ENCODE measurements around the gene REEP2. TPM values are rescaled to one million over a fixed set of nuclear protein-coding genes. Genes with fewer than 3 reads are reported as not detected.

The REEP2 gene
- total and polyA plus RNA-seq, 9 donors: 3.5 to 11.4 (median 5.7) TPM

DNA sequence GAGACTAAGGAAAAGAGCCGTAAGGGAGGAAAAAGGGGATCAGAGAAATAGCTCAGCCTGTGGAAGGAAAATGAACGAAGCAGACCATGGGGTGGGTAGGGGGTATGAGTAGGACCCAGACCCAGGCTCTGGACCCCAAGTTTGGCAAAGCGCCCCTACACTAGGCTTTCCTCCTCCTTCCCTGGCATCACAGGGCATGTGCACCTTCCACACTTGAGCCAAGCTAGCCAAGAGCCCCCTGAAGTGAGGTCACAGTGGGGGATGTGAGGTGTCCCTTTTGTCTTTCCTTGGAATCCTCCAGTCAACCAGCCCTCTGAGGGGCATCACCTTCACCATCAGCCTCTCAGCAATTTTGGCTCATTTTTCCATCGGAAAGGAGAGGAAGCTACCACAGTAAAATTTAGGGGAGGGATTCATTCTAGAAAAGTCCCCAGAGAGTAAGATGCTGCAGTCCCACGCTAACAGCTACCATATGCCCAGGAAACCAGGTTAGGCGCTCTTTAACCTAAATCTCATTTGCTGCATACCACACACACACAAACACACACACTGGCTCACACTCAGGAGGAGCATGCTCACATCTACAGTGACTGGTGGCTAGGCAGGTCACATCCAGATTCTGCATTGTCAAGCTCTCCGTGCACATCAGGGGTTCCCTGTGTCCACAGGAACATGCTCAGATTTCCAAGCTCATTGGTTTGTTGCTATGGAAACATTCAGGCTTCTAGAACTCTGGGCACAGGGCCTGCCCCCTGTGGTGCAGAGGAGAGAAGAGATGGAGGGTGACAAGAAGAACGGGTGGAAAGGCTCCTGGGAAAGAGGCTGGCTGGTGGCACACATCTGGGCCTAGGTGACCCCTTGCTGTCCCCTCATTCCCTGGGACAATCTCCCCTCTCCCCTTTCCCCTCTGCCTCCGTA is 9.9 kb downstream of the REEP2 start:
- Histone ChIP-seq H3K36me3 (no peaks in the 10 kb centered on the region), H3K9me3 (no peaks in the 10 kb centered on the region), H3K27me3 (no peaks in the 10 kb centered on the region), H3K4me1 (ENCODE audit: insufficient read depth) (no peaks in the 10 kb centered on the region), H3K4me3 (no peak overlapping the region), H3K27ac (no peak overlapping the region)
- TF ChIP-seq EP300 (IDR thresholded peaks at IDR 0.05) (no peak), POLR2A (IDR thresholded peaks at IDR 0.05) (no peak)
- TF ChIP-seq, protein P1, sequence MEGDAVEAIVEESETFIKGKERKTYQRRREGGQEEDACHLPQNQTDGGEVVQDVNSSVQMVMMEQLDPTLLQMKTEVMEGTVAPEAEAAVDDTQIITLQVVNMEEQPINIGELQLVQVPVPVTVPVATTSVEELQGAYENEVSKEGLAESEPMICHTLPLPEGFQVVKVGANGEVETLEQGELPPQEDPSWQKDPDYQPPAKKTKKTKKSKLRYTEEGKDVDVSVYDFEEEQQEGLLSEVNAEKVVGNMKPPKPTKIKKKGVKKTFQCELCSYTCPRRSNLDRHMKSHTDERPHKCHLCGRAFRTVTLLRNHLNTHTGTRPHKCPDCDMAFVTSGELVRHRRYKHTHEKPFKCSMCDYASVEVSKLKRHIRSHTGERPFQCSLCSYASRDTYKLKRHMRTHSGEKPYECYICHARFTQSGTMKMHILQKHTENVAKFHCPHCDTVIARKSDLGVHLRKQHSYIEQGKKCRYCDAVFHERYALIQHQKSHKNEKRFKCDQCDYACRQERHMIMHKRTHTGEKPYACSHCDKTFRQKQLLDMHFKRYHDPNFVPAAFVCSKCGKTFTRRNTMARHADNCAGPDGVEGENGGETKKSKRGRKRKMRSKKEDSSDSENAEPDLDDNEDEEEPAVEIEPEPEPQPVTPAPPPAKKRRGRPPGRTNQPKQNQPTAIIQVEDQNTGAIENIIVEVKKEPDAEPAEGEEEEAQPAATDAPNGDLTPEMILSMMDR (IDR thresholded peaks at IDR 0.05): no peak
- 68 to 77% (median 70%) methylated on average over 9 of the region's 9 CpGs for WGBS, 3 donors
- intact Hi-C loops (cut with DNase I): loop anchor here in 1 of 4 donors (2.0 kb wide), 1 partner anchor 56 kb away; no protein-coding TSS in a partner anchor
- peak in 1 of 5 donors; percentile 13 for DNase-seq

DNA sequence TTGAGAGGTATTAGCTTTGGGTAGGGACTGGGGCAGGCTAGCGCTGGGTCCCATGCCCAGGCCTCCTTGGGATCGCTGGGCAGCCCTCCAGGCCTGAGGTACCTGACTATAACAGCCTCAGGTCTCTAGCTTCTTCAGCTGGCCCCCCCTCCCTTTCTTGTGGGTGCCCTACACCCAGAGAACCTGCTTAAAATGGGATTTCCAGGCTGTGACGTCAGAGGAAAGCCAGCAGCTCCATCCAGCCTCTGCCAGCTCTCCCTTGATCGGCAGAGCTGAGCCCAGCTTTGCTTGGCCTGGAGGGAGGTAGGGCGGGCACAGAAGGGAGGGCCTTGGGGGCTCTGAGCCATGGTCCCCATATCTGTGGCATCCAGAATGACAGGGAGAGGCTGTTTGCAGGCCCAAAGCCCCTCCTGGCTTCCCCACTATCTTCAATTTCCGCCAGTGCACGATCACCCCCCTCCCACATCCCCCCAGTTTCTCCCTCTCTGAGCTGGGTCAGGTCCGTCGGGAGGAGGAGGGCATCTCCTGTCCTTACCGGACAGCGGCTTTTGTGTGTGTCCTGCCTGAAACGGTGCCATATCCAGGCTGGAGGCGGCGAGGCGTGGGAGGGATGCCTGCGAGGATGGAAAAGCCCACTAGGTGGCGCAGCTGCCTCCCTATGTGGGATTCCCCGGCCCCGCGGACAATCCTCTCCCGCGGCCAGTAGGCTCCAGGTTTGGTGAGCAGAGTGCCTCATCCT is 10.8 kb downstream of the REEP2 start:
- Histone ChIP-seq H3K9me3 (no peaks in the 10 kb centered on the region), H3K36me3 (no peaks in the 10 kb centered on the region), H3K27me3 (no peaks in the 10 kb centered on the region), H3K4me3 (no peak overlapping the region), H3K4me1 (ENCODE audit: insufficient read depth) (no peaks in the 10 kb centered on the region), H3K27ac (no peak overlapping the region)
- 13 to 16% (median 14%) methylated on average over 22 of the region's 22 CpGs for whole genome bisulfite sequencing, 3 donors
- intact Hi-C loops (cut with DNase I): loop anchor here in 3 of 4 donors (2.0 kb wide), 2 partner anchors 53 to 55 kb away; no protein-coding TSS in a partner anchor
- DNase-seq: peak; percentile 87 to 94 (median 93)
- no peak for TF ChIP-seq POLR2A (IDR thresholded peaks at IDR 0.05)
- TF ChIP-seq, protein P1 (IDR thresholded peaks at IDR 0.05): peak; percentile 90 to 97 (median 96)
- TF ChIP-seq EP300 (IDR thresholded peaks at IDR 0.05): no peak

DNA sequence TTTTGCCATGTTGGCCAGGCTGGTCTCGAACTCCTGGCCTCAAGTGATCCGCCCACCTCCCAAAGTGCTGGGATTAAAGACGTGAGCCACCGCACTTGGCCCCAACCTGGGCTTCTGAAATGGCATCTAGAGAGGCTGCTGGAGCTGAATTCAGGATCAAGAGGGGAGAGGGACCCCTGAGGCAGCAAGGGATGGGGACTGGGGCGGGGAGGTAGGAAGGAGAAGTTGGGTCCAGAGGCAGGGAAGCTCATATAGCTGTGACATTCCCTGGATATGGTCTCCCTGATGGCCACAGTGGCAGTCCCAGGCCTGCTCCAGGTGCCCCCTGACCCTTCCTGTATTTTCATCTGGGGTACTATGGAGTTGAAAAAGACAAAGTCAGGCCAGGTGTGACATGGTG is 12.1 kb downstream of the REEP2 start:
- no peak for DNase-seq
- no peaks in the 10 kb centered on the region for H3K36me3 ChIP-seq

DNA sequence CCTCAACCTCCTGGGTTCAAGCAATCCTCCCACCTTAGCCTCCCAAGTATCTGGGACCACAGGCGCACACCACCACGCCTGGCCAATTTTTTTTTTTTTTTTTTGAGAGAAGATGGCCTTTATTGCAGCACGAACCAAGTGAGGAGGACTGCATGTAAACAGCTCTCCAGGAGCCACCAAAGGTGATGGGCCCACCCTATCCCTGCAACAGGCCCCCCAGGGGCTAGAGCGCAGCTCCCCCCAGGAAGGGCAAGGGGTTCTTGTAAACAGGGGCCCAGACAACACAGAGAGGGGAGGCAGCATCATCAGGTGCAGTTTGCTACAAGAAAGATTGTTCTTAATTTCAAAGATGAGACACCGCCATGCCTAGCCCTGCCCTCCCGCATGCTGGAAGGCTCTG is 13.9 kb downstream of the REEP2 start:
- DNase-seq: no peak
- intact Hi-C loops (cut with DNase I): no loop called here

More for the DNA sequence above, 12.1 kb downstream of the REEP2 start:
- H3K27me3 ChIP-seq: no peaks in the 10 kb centered on the region
- no peaks in the 10 kb centered on the region for H3K9me3 ChIP-seq
- no peak overlapping the region for H3K4me3 ChIP-seq
- TF ChIP-seq, protein P1 (IDR thresholded peaks at IDR 0.05): no peak
- TF ChIP-seq POLR2A (IDR thresholded peaks at IDR 0.05): no peak
- no peak for TF ChIP-seq EP300 (IDR thresholded peaks at IDR 0.05)
- H3K4me1 ChIP-seq (ENCODE audit: insufficient read depth): no peaks in the 10 kb centered on the region
- no peak overlapping the region for H3K27ac ChIP-seq
- intact Hi-C loops (cut with DNase I): loop anchor here in 2 of 4 donors (2.0 kb wide), 1 partner anchor 52 kb away; no protein-coding TSS in a partner anchor
- 94% methylated on average over 5 of the region's 5 CpGs for WGBS, 3 donors

More for the DNA sequence above, 13.9 kb downstream of the REEP2 start:
- Histone ChIP-seq H3K27me3 (no peaks in the 10 kb centered on the region), H3K27ac (no peak overlapping the region), H3K9me3 (no peaks in the 10 kb centered on the region), H3K4me3 (no peak overlapping the region), H3K4me1 (ENCODE audit: insufficient read depth) (no peaks in the 10 kb centered on the region), H3K36me3 (no peaks in the 10 kb centered on the region)
- TF ChIP-seq, protein P1 (IDR thresholded peaks at IDR 0.05): no peak
- TF ChIP-seq EP300 (IDR thresholded peaks at IDR 0.05): no peak
- TF ChIP-seq POLR2A (IDR thresholded peaks at IDR 0.05): no peak
- 69 to 92% (median 87%) methylated on average over 6 of the region's 6 CpGs for WGBS, 3 donors
